Activated naive CD4-positive, alpha-beta T cell treated with anti-CD3 and anti-CD28 coated beads for 36 hours (primary cell): ENCODE measurements around the gene NFATC3. TPM values are rescaled to one million over a fixed set of nuclear protein-coding genes. Genes with fewer than 3 reads are reported as not detected.

ENCODE experiments used
- CTCF ChIA-PET: fragments of 350-600 bp; sonication (Branson Sonifier 250); formaldehyde crosslinking; loops from one replicate; lab custom pipeline; 2021; ENCODE audit warnings: antibody characterized with exemption; lab: Charles Lee
- DNase-seq: peaks from one replicate; pipeline ENCODE4 v3.0.0-alpha.2; 2020
- H3K27ac Mint-ChIP-seq: one replicate; pipeline ENCODE4 v1.8.0; 2021; ENCODE audit warnings: mild to moderate bottlenecking, mixed read lengths
- H3K27me3 Mint-ChIP-seq: one replicate; pipeline ENCODE4 v1.8.0; 2021; ENCODE audit warnings: low read depth, mixed read lengths
- H3K36me3 Mint-ChIP-seq: one replicate; pipeline ENCODE4 v1.8.0; 2021; ENCODE audit warnings: low read depth, mixed read lengths
- H3K4me1 Mint-ChIP-seq: one replicate; pipeline ENCODE4 v1.8.0; 2021; ENCODE audit warnings: low read depth, mixed read lengths
- H3K4me3 Mint-ChIP-seq: one replicate; pipeline ENCODE4 v1.8.0; 2021; ENCODE audit warnings: mild to moderate bottlenecking, moderate library complexity, mixed read lengths
- H3K9me3 Mint-ChIP-seq: one replicate; pipeline ENCODE4 v1.8.0; 2021; ENCODE audit warnings: mixed read lengths
- intact Hi-C: fragments of 100-400 bp; cut with micrococcal nuclease; formaldehyde crosslinking; loops from one replicate; pipeline ENCODE4 v1.15.1; 2023
- microRNA-seq: library from miRNA; unstranded; fragments of <30 nt; microRNA quantifications from one replicate; pipeline ENCODE4 v1.2.0, GENCODE V29; 2022; ENCODE audit warnings: borderline microRNAs expressed, borderline replicate concordance
- total RNA-seq, 2 experiments: library from RNA; stranded (reverse); gene quantifications; one replicate each; pipeline ENCODE4 v1.2.3, GENCODE V29; 2021

The NFATC3 gene
- total RNA-seq, 2 experiments from 2014 or later: 49.1 to 50.3 TPM

- H3K4me1 Mint-ChIP-seq: peaks cover 75% of the 10 kb centered on the region
- H3K4me3 Mint-ChIP-seq: peak overlapping the region; percentile 19
- DNase-seq: no peak
- peaks cover 51% of the 10 kb centered on the region for H3K36me3 Mint-ChIP-seq
- no peaks in the 10 kb centered on the region for H3K9me3 Mint-ChIP-seq
- CTCF ChIA-PET: interaction anchor here (0.7 to 5.9 kb wide), 6 partner anchors 10 to 55 kb away, joined by 3 to 41 read pairs (median 7); partner anchors contain the start of gene SLC7A6
- H3K27ac Mint-ChIP-seq: peak overlapping the region; percentile 99
- intact Hi-C loops: loop anchor here (10.0 kb wide), 1 partner anchor 480 kb away; no protein-coding TSS in a partner anchor
- H3K27me3 Mint-ChIP-seq: no peaks in the 10 kb centered on the region
Observed at GRCh38 chr16:68274441-68274840, 189.3 kb downstream of the NFATC3 start.

- intact Hi-C loops: loop anchor here (1.0 to 10.0 kb wide), 4 partner anchors 9 to 479 kb away; partner anchors contain the start of gene SLC7A6OS
- Mint-ChIP-seq H3K27me3 (no peaks in the 10 kb centered on the region), H3K27ac (peak overlapping the region; percentile 99), H3K4me1 (peaks cover 74% of the 10 kb centered on the region), H3K36me3 (peaks cover 58% of the 10 kb centered on the region), H3K4me3 (peak overlapping the region; percentile 52), H3K9me3 (no peaks in the 10 kb centered on the region)
- peak; percentile 78 for DNase-seq
- CTCF ChIA-PET: interaction anchor here (0.8 to 1.6 kb wide), 2 partner anchors 14 to 53 kb away, joined by 5 to 7 read pairs; no protein-coding TSS in a partner anchor
Observed at GRCh38 chr16:68275611-68276191, 190.5 kb downstream of the NFATC3 start.

- Mint-ChIP-seq H3K4me3 (peak overlapping the region; percentile 52), H3K4me1 (peaks cover 74% of the 10 kb centered on the region), H3K27ac (peak overlapping the region; percentile 99), H3K36me3 (peaks cover 57% of the 10 kb centered on the region), H3K9me3 (no peaks in the 10 kb centered on the region), H3K27me3 (no peaks in the 10 kb centered on the region)
- DNase-seq: no peak
- intact Hi-C loops: loop anchor here (10.0 kb wide), 1 partner anchor 479 kb away; no protein-coding TSS in a partner anchor
- CTCF ChIA-PET: interaction anchor here (1.0 to 1.6 kb wide), 3 partner anchors 12 to 52 kb away, joined by 3 to 7 read pairs (median 5); partner anchors contain the start of gene SLC7A6
Observed at GRCh38 chr16:68276223-68276622, 191.1 kb downstream of the NFATC3 start.

Small RNAs within 50 kb of the gene (microRNA-seq; reads per million reads assigned to microRNA genes)
- gene MIR6773: not detected

Other genes with a start within 250 kb of the NFATC3 start
- 10 to 100 TPM; 19.9 to 20.6 TPM for gene THAP11, start 243.1 kb upstream of the NFATC3 start, total RNA-seq
- gene NUTF2, start 238.4 kb upstream of the NFATC3 start, total RNA-seq: 100 to 1,000 TPM; 165 to 171 TPM
- 10 to 100 TPM; 43.7 to 45.8 TPM for gene CENPT, start 237.7 kb upstream of the NFATC3 start, total RNA-seq
- gene EDC4, start 212.3 kb upstream of the NFATC3 start, total RNA-seq: 10 to 100 TPM; 72.2 to 78.7 TPM
- not detected for gene NRN1L, start 200.5 kb upstream of the NFATC3 start, total RNA-seq
- 1 to 10 TPM; 7.1 to 8.0 TPM for gene PSKH1, start 192.1 kb upstream of the NFATC3 start, total RNA-seq
- 1 to 10 TPM; 1.5 to 1.8 TPM for gene CTRL, start 153.5 kb upstream of the NFATC3 start, total RNA-seq
- gene PSMB10, start 148.5 kb upstream of the NFATC3 start, total RNA-seq: 100 to 1,000 TPM; 138 to 147 TPM
- gene LCAT, start 141.2 kb upstream of the NFATC3 start, total RNA-seq: 10 to 100 TPM in 1 of 2 experiments, 1 to 10 TPM in 1; 9.1 to 10.0 TPM
- 10 to 100 TPM; 24.3 to 28.9 TPM for gene SLC12A4, start 116.7 kb upstream of the NFATC3 start, total RNA-seq
- under 1 TPM in 1 of 2 experiments, not detected in 1; 0.19 TPM for gene DPEP3, start 104.9 kb upstream of the NFATC3 start, total RNA-seq
- gene DPEP2, start 85.9 kb upstream of the NFATC3 start, total RNA-seq: 1 to 10 TPM; 3.1 to 3.8 TPM
- not detected for gene DPEP2NB, start 69.5 kb upstream of the NFATC3 start, total RNA-seq
- 1 to 10 TPM; 9.4 to 9.7 TPM for gene DDX28, start 62.1 kb upstream of the NFATC3 start, total RNA-seq
- 10 to 100 TPM; 22.9 to 25.2 TPM for gene DUS2, start 62.1 kb upstream of the NFATC3 start, total RNA-seq
- gene ESRP2, start 150.8 kb downstream of the NFATC3 start, total RNA-seq: under 1 TPM; 0.21 to 0.35 TPM
- 1 to 10 TPM; 4.2 to 5.4 TPM for gene PLA2G15, start 160.0 kb downstream of the NFATC3 start, total RNA-seq
- 10 to 100 TPM; 79.4 to 83.4 TPM for gene SLC7A6, start 179.2 kb downstream of the NFATC3 start, total RNA-seq
- 10 to 100 TPM; 23.0 to 26.4 TPM for gene SLC7A6OS, start 225.6 kb downstream of the NFATC3 start, total RNA-seq
- 10 to 100 TPM; 51.6 to 52.4 TPM for gene PRMT7, start 225.6 kb downstream of the NFATC3 start, total RNA-seq